ENCODE measurements around the gene NUP37.
"Not testable (repeated sequence)": the region's sequence is repeated elsewhere in the genome, so short reads cannot be mapped to it uniquely, and the experiment has no call there.

The NUP37 gene, protein sequence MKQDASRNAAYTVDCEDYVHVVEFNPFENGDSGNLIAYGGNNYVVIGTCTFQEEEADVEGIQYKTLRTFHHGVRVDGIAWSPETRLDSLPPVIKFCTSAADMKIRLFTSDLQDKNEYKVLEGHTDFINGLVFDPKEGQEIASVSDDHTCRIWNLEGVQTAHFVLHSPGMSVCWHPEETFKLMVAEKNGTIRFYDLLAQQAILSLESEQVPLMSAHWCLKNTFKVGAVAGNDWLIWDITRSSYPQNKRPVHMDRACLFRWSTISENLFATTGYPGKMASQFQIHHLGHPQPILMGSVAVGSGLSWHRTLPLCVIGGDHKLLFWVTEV

GRCh38 chr12:102119674-102120563, at the start of gene NUP37, which contains the start of gene PARPBP:
NUP37 (minus strand) TSS chr12:102120114; CDS start chr12:102118518, 1,596 bp downstream.
PARPBP (plus strand) TSS chr12:102120183; CDS start chr12:102123889, 3,706 bp downstream.
- DNase-seq: peak; percentile 85 to 88

DNA sequence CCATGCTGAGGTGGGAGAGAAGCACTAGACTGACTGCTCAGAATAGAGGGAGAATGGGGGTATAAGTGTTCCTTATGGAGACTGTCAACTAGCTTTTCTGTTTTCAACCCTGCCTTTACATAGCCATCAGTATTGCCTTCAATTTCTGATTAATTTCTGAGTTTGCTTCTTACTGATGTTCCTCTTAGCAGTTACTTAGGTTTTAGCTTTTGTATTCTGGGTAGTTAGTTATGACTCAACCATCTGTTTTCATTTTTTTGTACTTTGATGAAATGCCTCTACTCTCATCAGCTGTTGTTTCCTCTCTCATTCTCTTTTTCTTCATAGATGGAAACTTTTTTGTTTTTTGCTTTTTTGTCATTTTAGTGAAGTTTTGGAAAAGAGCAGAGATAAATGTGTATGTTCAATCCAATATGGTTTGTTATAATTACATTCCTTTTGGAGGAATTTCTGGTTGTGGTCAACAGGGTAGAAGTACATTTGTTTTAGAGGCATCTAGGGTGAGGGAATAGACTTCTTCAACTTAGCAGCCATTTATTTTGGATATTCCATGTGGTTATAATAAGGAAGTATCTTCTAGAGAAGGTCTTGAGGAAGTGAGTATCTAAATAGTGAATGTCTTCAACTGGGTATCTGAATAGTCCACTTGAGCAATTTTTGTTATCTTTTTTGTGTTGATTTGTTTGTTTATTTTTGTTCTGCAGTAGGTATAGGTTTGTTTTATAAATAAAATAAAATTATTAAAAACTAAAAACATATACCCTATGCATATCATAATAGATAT, 48.1 kb upstream of the NUP37 start:
- DNase-seq: no peak

DNA sequence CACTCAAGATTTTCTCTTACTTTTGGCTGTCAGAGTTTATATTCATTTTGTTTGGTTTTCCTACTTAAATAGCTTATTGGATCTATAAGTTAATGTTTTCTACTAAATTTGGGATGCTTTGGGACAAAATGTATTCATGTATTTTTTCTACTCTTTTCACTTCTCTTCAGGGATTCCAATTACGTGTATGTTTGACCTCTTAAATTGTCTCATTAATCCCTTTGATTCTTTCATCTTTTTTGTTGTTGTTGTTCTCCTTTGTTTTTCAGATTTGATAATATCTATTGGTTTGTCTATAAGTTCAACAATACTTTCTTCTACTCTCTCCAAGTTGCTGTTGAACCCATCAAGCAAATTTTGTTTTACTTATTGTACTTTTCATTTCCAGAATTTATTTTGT, 43.5 kb upstream of the NUP37 start:
- DNase-seq: no peak

GRCh38 chr12:102155206-102155605, 35.3 kb upstream of the NUP37 start:
- not testable (repeated sequence) for DNase-seq

GRCh38 chr12:102147062-102147587, 27.2 kb upstream of the NUP37 start:
- DNase-seq: not testable (repeated sequence)

GRCh38 chr12:102144221-102144620, 24.3 kb upstream of the NUP37 start:
- DNase-seq: no peak

DNA sequence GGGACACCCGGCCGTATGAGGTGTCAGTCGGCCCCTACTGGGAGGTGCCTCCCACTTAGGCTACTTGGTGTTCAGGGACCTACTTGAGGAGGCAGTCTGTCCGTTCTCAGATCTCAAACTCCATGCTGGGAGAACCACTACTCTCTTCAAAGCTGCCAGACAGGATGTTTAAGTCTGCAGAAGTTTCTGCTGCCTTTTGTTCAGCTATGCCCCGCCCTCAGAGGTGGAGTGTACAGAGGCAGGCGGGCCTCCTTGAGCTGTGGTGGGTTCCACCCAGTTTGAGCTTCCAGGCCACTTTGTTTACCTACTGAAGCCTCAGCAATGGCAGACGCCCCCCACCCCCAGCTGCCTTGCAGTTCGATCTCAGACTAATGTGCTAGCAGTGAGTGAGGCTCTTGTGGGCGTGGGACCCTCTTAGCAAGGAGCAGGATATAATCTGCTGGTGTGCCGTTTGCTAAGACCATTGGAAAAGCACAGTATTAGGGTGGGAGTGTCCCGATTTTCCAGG, 23.0 kb upstream of the NUP37 start:
- DNase-seq: not testable (repeated sequence)

- not testable (repeated sequence) for DNase-seq
These were observed 17.7 kb upstream of the NUP37 start for GRCh38 chr12:102137619-102138018.

GRCh38 chr12:102131442-102131841, 11.5 kb upstream of the NUP37 start:
- DNase-seq: not testable (repeated sequence)

DNA sequence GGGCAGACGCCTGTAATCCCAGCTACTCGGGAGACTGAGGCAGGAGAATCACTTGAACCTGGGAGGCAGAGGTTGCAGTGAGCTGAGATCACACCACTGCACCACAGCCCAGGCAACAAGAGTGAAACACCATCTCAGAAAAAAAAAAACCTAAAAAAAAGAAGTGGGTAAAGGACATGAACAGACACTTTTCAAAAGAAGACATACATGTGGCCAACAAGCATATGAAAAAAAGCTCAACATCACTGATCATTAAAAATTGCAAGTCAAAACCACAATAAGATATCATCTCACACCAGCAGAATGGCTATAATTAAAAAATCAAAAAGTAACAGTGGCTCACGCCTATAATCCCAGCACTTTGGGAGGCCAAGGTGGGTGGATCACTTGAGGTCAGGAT, 10.8 kb upstream of the NUP37 start:
- DNase-seq: not testable (repeated sequence)

GRCh38 chr12:102121328-102121727, 1.4 kb upstream of the NUP37 start:
- DNase-seq: not testable (repeated sequence)

DNA sequence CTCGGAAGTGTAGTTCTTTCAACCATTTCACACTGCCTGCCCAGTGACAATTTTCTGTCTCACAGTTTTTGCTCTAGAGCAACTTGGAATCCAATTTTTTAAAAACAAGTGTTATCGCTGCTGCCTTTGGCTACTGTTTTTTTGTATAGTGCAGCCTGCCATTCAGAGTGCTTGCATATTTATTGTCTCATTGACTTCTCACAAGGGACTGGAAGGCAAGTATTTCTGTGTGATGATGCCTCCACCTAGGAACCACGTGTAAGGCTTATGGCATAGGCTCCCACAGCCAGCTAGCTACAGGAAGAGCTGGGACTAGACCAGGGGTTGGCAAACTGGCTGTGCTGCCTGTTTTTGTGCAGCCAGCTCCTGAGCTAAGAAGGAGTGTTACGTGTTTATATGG, 972 bp upstream of the NUP37 start:
- no peak for DNase-seq

DNA sequence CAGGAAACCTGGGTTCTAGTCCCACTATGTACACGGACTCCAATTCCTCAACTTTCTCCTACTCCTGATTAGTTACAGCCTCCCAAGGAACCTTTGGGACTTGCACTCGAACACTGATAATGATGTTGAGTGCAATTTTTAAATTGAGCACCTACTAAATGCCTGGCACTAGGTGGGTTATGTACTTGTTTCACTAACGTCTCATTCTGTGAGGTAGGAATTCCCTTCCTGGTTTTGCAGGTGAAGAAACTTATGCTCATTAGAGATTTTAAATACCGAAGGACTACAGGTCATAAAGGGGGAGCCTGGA, 605 bp upstream of the NUP37 start:
- DNase-seq: no peak

DNA sequence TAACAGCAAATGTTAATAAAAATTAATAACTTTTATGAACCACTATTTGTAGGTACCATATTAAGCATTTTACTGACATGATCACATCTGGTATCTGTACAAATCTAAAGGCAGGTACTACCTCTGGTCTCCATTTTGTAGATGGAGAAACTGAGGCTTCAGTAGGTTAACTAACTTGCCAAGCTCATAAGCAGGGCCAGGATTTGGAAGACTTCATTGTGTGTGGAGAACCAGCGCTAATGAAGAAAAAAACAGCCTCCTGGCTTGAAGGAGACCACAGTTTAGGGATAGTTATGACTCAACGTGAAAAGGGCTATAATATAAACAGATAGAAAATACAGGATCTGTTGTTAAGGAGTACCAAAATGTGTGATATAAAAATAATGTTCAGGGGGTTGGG, 1.0 kb downstream of the NUP37 start:
- DNase-seq: no peak

GRCh38 chr12:102116392-102116791, 3.5 kb downstream of the NUP37 start:
- no peak for DNase-seq

- no peak for DNase-seq
These were observed 5.7 kb downstream of the NUP37 start for GRCh38 chr12:102114212-102114611.

GRCh38 chr12:102110782-102111181, 9.1 kb downstream of the NUP37 start:
- no peak for DNase-seq

GRCh38 chr12:102107970-102108369, 11.9 kb downstream of the NUP37 start:
- DNase-seq: no peak

DNA sequence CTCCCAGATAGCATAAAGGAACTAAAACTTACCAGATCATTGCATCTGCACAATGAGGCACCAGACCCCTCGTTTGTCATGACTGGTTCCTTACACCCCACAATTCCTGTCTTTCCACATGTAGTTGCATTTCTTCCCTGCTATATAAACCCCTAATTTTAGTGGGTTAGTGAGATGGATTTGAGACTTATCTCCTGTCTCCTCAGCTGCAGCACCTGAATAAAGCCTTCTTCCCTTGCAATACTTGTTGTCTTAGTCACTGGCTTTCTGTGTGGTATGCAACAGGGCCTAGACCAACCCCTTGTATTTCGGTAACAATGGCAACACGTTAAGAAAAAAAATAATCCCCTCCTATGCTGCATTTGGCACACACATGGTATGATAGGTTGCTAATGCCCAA, 13.0 kb downstream of the NUP37 start:
- no peak for DNase-seq

GRCh38 chr12:102096855-102097254, 23.1 kb downstream of the NUP37 start:
- DNase-seq: no peak

DNA sequence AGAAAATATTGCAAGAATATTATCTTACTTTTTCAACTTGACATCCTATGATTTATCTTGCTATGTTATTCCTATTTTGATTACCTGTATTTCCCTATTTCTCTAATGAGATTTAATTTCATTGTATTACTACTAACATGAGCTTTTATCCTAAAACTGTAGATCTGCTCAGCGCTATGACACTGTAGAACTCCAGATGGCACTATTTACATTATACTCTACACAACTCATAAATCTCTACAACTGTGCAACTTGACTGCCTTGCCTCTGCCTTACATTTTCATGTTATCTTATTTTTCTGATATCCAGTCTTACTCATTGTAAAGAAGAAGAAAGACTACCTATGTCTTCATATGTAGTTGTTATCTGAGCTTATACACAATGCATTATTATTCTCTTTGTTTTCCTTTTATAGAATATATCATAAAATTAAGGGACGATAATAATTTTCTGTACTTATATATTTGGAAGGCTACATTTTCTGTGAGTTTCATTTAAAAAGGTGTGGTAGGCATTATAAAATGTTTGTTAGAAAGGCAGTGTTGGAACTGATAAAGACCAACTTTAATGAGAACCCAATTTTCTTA, 24.1 kb downstream of the NUP37 start:
- DNase-seq: no peak

- DNase-seq: no peak
These were observed 26.6 kb downstream of the NUP37 start for GRCh38 chr12:102093319-102093718.
